Measurements from ENCODE around the gene FGFR4. TPM values are rescaled to one million over a fixed set of nuclear protein-coding genes. Genes with fewer than 3 reads are reported as not detected.

FGFR4 gene
- total RNA-seq, 4 donors from 2014 or later = 1.8 to 12.2 (median 5.4) TPM

GRCh38 chr5:177123789-177124485 is 37.2 kb downstream of the FGFR4 start:
- Histone ChIP-seq H3K9me3 (no peaks in the 10 kb centered on the region), H3K27me3 (no peaks in the 10 kb centered on the region), H3K27ac (no peak overlapping the region), H3K36me3 (no peaks in the 10 kb centered on the region), H3K4me3 (no peak overlapping the region), H3K4me1 (no peaks in the 10 kb centered on the region)
- no peak for DNase-seq (ENCODE audit: low spot score in 2 of 2)
- TF ChIP-seq POLR2AphosphoS5 (IDR thresholded peaks at IDR 0.05) = no peak
- TF ChIP-seq EP300 (IDR thresholded peaks at IDR 0.05) = no peak
- TF ChIP-seq POLR2A (IDR thresholded peaks at IDR 0.05) = no peak
- no peak for TF ChIP-seq CTCF (IDR thresholded peaks at IDR 0.05)
- 85% methylated on average over 15 of the region's 15 CpGs for WGBS

DNA sequence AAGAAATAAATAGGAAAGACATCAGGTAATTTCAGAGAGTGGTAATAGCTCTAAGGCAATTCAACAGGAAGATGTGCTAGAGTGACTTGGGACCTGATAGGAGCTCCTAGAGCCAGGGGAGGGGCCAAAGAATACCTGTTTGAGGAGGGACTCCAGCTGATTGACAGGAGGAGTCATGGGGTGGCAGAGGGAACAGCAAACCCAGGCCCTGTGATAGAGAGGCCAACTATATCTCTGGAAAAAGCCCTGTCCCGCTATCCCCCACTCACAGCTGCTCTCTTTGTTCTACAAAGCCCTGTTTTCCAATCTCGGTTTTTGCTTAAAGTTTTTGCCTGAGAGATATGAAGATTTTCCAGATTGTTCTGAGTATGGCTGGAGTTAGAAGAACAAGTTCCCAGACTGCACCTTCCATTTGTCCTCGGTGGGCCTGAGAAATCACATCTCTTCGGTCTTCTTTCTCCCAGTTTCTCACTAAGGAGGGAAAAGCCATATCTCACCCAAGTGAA is 37.8 kb downstream of the FGFR4 start:
- H3K4me1 ChIP-seq = no peaks in the 10 kb centered on the region
- H3K9me3 ChIP-seq = no peaks in the 10 kb centered on the region
- H3K27ac ChIP-seq = no peak overlapping the region
- no peaks in the 10 kb centered on the region for H3K36me3 ChIP-seq
- TF ChIP-seq EP300 (IDR thresholded peaks at IDR 0.05) (no peak), POLR2AphosphoS5 (IDR thresholded peaks at IDR 0.05) (no peak), CTCF (IDR thresholded peaks at IDR 0.05) (no peak), POLR2A (IDR thresholded peaks at IDR 0.05) (no peak)
- 90% methylated on average over 4 of the region's 4 CpGs for WGBS
- no peak for DNase-seq (ENCODE audit: low spot score in 2 of 2)
- no peak overlapping the region for H3K4me3 ChIP-seq
- H3K27me3 ChIP-seq = no peaks in the 10 kb centered on the region

- WGBS = 84% methylated on average over 1 of the region's 1 CpG
- no peak for DNase-seq (ENCODE audit: low spot score in 2 of 2)
- Histone ChIP-seq H3K9me3 (no peaks in the 10 kb centered on the region), H3K27ac (no peak overlapping the region), H3K4me1 (no peaks in the 10 kb centered on the region), H3K27me3 (no peaks in the 10 kb centered on the region), H3K36me3 (no peaks in the 10 kb centered on the region), H3K4me3 (no peak overlapping the region)
- TF ChIP-seq POLR2A (IDR thresholded peaks at IDR 0.05) (no peak), CTCF (IDR thresholded peaks at IDR 0.05) (no peak), POLR2AphosphoS5 (IDR thresholded peaks at IDR 0.05) (no peak), EP300 (IDR thresholded peaks at IDR 0.05) (no peak)
These were observed 40.1 kb downstream of the FGFR4 start for GRCh38 chr5:177126771-177127170.

- TF ChIP-seq POLR2AphosphoS5 (IDR thresholded peaks at IDR 0.05) = no peak
- TF ChIP-seq EP300 (IDR thresholded peaks at IDR 0.05) = no peak
- TF ChIP-seq CTCF (IDR thresholded peaks at IDR 0.05) = no peak
- TF ChIP-seq POLR2A (IDR thresholded peaks at IDR 0.05) = no peak
- H3K4me3 ChIP-seq = no peak overlapping the region
- peaks cover 10% of the 10 kb centered on the region for H3K4me1 ChIP-seq
- H3K36me3 ChIP-seq = no peaks in the 10 kb centered on the region
- no peak for DNase-seq (ENCODE audit: low spot score in 2 of 2)
- H3K27ac ChIP-seq = no peak overlapping the region
- 81% methylated on average over 4 of the region's 4 CpGs for WGBS
- no peaks in the 10 kb centered on the region for H3K27me3 ChIP-seq
- H3K9me3 ChIP-seq = no peaks in the 10 kb centered on the region
These were observed 41.9 kb downstream of the FGFR4 start for GRCh38 chr5:177128551-177128981.

GRCh38 chr5:177130211-177131018 is 43.7 kb downstream of the FGFR4 start:
- peaks cover 20% of the 10 kb centered on the region for H3K4me1 ChIP-seq
- TF ChIP-seq POLR2A (IDR thresholded peaks at IDR 0.05) (no peak), EP300 (IDR thresholded peaks at IDR 0.05) (no peak), CTCF (IDR thresholded peaks at IDR 0.05) (no peak), POLR2AphosphoS5 (IDR thresholded peaks at IDR 0.05) (no peak)
- no peak for DNase-seq (ENCODE audit: low spot score in 2 of 2)
- H3K27me3 ChIP-seq = no peaks in the 10 kb centered on the region
- WGBS = 71% methylated on average over 4 of the region's 5 CpGs
- H3K9me3 ChIP-seq = no peaks in the 10 kb centered on the region
- H3K4me3 ChIP-seq = no peak overlapping the region
- H3K36me3 ChIP-seq = no peaks in the 10 kb centered on the region
- no peak overlapping the region for H3K27ac ChIP-seq

Measured in suprapubic skin (tissue), 4 donors.